HepG2 (cell line): ENCODE results near the gene TBC1D20. TPM values are rescaled to one million over a fixed set of nuclear protein-coding genes. Genes with fewer than 3 reads are reported as not detected.
A peak's percentile ranks its signal among the peaks of the same experiment; 100 is the strongest.

Experiments
- BATF2 ChIP-seq: sonication (generic); formaldehyde crosslinking; IDR thresholded peaks from 2 replicates; pipeline ENCODE4 v1.8.0; 2022; ENCODE audit warnings: mild to moderate bottlenecking, missing genetic modification reagents, moderate library complexity
- BCL6 ChIP-seq: IDR thresholded peaks from 2 replicates; pipeline ENCODE4 v1.6.1; 2016; ENCODE audit warnings: missing genetic modification reagents, missing compliant biosample characterization
- HMGA1 ChIP-seq: sonication (generic); formaldehyde crosslinking; conservative IDR thresholded peaks from 2 replicates; pipeline ENCODE4 v1.4.0; 2020; ENCODE audit warnings: missing genetic modification reagents
- HMGXB3 ChIP-seq: sonication (generic); formaldehyde crosslinking; IDR thresholded peaks from 2 replicates; pipeline ENCODE4 v1.4.0; 2020; ENCODE audit warnings: missing genetic modification reagents, borderline replicate concordance
- HOXA3 ChIP-seq: sonication (generic); formaldehyde crosslinking; IDR thresholded peaks from 2 replicates; pipeline ENCODE4 v1.5.0; 2020; ENCODE audit warnings: missing genetic modification reagents
- KMT2A ChIP-seq: sonication (generic); formaldehyde crosslinking; IDR thresholded peaks from 2 replicates; pipeline ENCODE4 v1.4.0; 2020; ENCODE audit warnings: missing genetic modification reagents
- MTA3 ChIP-seq: sonication (generic); formaldehyde crosslinking; IDR thresholded peaks from 2 replicates; pipeline ENCODE4 v1.4.0; 2020; ENCODE audit warnings: missing genetic modification reagents
- PAF1 ChIP-seq: IDR thresholded peaks from 2 replicates; pipeline ENCODE4 v1.6.1; 2016; ENCODE audit warnings: missing genetic modification reagents, missing compliant biosample characterization
- ZHX2 ChIP-seq, 2 experiments: sonication (generic) in 1 of 2; formaldehyde crosslinking in 1 of 2; IDR thresholded peaks; 2 replicates each; pipeline versions ENCODE4 v1.6.1 to v1.9.0; 2014 to 2022; ENCODE audit warnings: antibody characterized with exemption in 1 of 2, borderline replicate concordance in 1 of 2, inconsistent platforms in 1 of 2, low read depth in 1 of 2, missing genetic modification reagents in 1 of 2
- ZKSCAN8 ChIP-seq: IDR thresholded peaks from 2 replicates; pipeline ENCODE4 v1.6.1; 2016; ENCODE audit warnings: borderline replicate concordance, missing genetic modification reagents, missing compliant biosample characterization
- ZNF362 ChIP-seq: sonication (generic); formaldehyde crosslinking; IDR thresholded peaks from 2 replicates; pipeline ENCODE4 v1.4.0; 2020; ENCODE audit warnings: missing genetic modification reagents, mild to moderate bottlenecking, borderline replicate concordance
- ZNF605 ChIP-seq: sonication (generic); formaldehyde crosslinking; IDR thresholded peaks from 2 replicates; pipeline ENCODE4 v1.8.0; 2022; ENCODE audit warnings: mild to moderate bottlenecking, missing genetic modification reagents
- polyA plus RNA-seq, 8 experiments: library from polyadenylated mRNA; depleted of rRNA in 3 of 8; stranded (reverse) in 7 of 8; unstranded in 1 of 8; fragments of >200 nt; fragmentation: Illumina TruSeq in 4 of 8; extraction: Trizol in 4 of 8; gene quantifications; 2 replicates each; pipeline versions ENCODE4 v1.2.1 to v1.2.3, GENCODE V29; 2011 to 2016; ENCODE audit warnings: low read depth in 4 of 8, missing spikeins in 1 of 8, mixed read lengths in 1 of 8; ENCODE audit not compliant: insufficient read depth in 1 of 8
- total RNA-seq, 5 experiments: library from RNA; depleted of rRNA; stranded (reverse); fragments of >200 nt; fragmentation: Illumina TruSeq; extraction: Trizol; gene quantifications; 2 replicates each; pipeline ENCODE4 v1.2.3, GENCODE V29; 2016; ENCODE audit warnings: low read depth in 1 of 5

Gene TBC1D20
- total and polyA plus RNA-seq, 2 of the 13 experiments (the other 11 are each of a cell fraction or from before 2014, with no cell fraction given): 36.6 to 47.1 TPM

GRCh38 chr20:431012-431904 lies 31.1 kb downstream of the TBC1D20 start (continued):
- TF ChIP-seq KMT2A: peak; percentile 72
- peak; percentile 40; the same call in 1 of the 2 replicates for TF ChIP-seq ZNF362
- peak; percentile 90 for TF ChIP-seq HOXA3
- no peak for TF ChIP-seq ZNF605 (CRISPR knock-in tag)
- TF ChIP-seq BCL6 (CRISPR knock-in tag): peak; percentile 57
- TF ChIP-seq MTA3: no peak
- no peak for TF ChIP-seq HMGA1 (CRISPR knock-in tag)
- TF ChIP-seq HMGXB3: peak; percentile 67; the same call in 1 of the 2 replicates
- TF ChIP-seq ZKSCAN8 (CRISPR knock-in tag): peak; percentile 58; the same call in 1 of the 2 replicates
- TF ChIP-seq BATF2 (CRISPR knock-in tag): 0 out of 2 replicates have a peak, but pooled peaks have one; percentile 23
- TF ChIP-seq PAF1 (CRISPR knock-in tag): peak; percentile 98
- 0 out of 2 replicates have a peak, but pooled peaks have one; percentile 38 for TF ChIP-seq ZHX2 (IDR thresholded peaks at IDR 0.05; ENCODE audit: low read depth)
- TF ChIP-seq ZHX2 (CRISPR knock-in tag; IDR thresholded peaks at IDR 0.05; ENCODE audit: borderline replicate concordance): no peak
